HL-60/S4 (cell line): ENCODE data around the gene IST1.
"Not testable (repeated sequence)": the region's sequence is repeated elsewhere in the genome, so short reads cannot be mapped to it uniquely, and the experiment has no call there.

Source experiments
- in situ Hi-C: fragments of 300-500 bp; cut with MboI; formaldehyde crosslinking; loops from 2 replicates; pipeline ENCODE4 v1.14.3; 2022; ENCODE audit warnings: low sequenced_read_pairs

IST1 gene

GRCh38 chr16:71894921-71895678 is at the start of gene IST1:
Gene IST1, plus strand, starts transcription at chr16:71895531. Its CDS starts 20,110 bp downstream, at chr16:71915641.
- in situ Hi-C loops = no loop called here

GRCh38 chr16:71845639-71846430 is 49.5 kb upstream of the IST1 start, which contains the start of gene ATXN1L:
Gene ATXN1L, plus strand, starts transcription at chr16:71845976. Its CDS starts 3,765 bp downstream, at chr16:71849741.
- in situ Hi-C loops = no loop called here

- in situ Hi-C loops = no loop called here
Measured at GRCh38 chr16:71846431-71846830, 48.9 kb upstream of the IST1 start.

GRCh38 chr16:71847096-71847495 is 48.2 kb upstream of the IST1 start:
- in situ Hi-C loops = no loop called here

- in situ Hi-C loops = no loop called here
Measured at GRCh38 chr16:71848622-71849021, 46.7 kb upstream of the IST1 start.

- in situ Hi-C loops = no loop called here
Measured at GRCh38 chr16:71851746-71852145, 43.6 kb upstream of the IST1 start.

GRCh38 chr16:71852158-71852557 is 43.2 kb upstream of the IST1 start:
- in situ Hi-C loops = no loop called here

GRCh38 chr16:71852561-71852960 is 42.8 kb upstream of the IST1 start:
- in situ Hi-C loops = no loop called here

GRCh38 chr16:71853413-71853812 is 41.9 kb upstream of the IST1 start:
- in situ Hi-C loops = no loop called here

GRCh38 chr16:71854369-71854948 is 40.9 kb upstream of the IST1 start:
- in situ Hi-C loops = no loop called here

- in situ Hi-C loops = no loop called here
Measured at GRCh38 chr16:71855937-71856662, 39.2 kb upstream of the IST1 start.

GRCh38 chr16:71859762-71860521 is 35.4 kb upstream of the IST1 start:
- in situ Hi-C loops = no loop called here

- in situ Hi-C loops = no loop called here
Measured at GRCh38 chr16:71863995-71864394, 31.3 kb upstream of the IST1 start.

GRCh38 chr16:71865173-71865863 is 30.0 kb upstream of the IST1 start:
- in situ Hi-C loops = no loop called here

- in situ Hi-C loops = not testable (repeated sequence)
Measured at GRCh38 chr16:71867175-71867574, 28.2 kb upstream of the IST1 start.

GRCh38 chr16:71867939-71868338 is 27.4 kb upstream of the IST1 start:
- in situ Hi-C loops = no loop called here

GRCh38 chr16:71869089-71869488 is 26.2 kb upstream of the IST1 start:
- in situ Hi-C loops = no loop called here

GRCh38 chr16:71870818-71871217 is 24.5 kb upstream of the IST1 start:
- in situ Hi-C loops = no loop called here

- in situ Hi-C loops = no loop called here
Measured at GRCh38 chr16:71873199-71873598, 22.1 kb upstream of the IST1 start.

- in situ Hi-C loops = no loop called here
Measured at GRCh38 chr16:71878911-71879310, 16.4 kb upstream of the IST1 start.
